Right renal pelvis (tissue), 4 donors: ENCODE results near the gene RPLP1. TPM values are rescaled to one million over a fixed set of nuclear protein-coding genes. Genes with fewer than 3 reads are reported as not detected.

Experiments used
- DNase-seq, 4 donors: peaks; one replicate each; pipeline ENCODE4 v3.0.0-alpha.2; 2013; ENCODE audit warnings: low read depth in 4 of 4, low spot score in 3 of 4, missing footprints in 1 of 4
- polyA plus RNA-seq, 4 donors: library from polyadenylated mRNA; unstranded; fragments of 120-200 nt; gene quantifications; one replicate each; pipeline ENCODE4 v1.2.1, GENCODE V29; 2013; ENCODE audit not compliant: insufficient read length in 4 of 4

The RPLP1 gene
- polyA plus RNA-seq = 1,000 to 10,000 TPM; 1,237 to 1,951 (median 1,347) TPM

- peak; percentile 94 to 97 (median 95) for DNase-seq
Measured at GRCh38 chr15:69452692-69453521, at the start of gene RPLP1. Gene RPLP1 (plus strand): TSS chr15:69452818. CDS start chr15:69452949, 131 bp downstream.

- no peak for DNase-seq
Measured at GRCh38 chr15:69403594-69403993, 49.0 kb upstream of the RPLP1 start.

GRCh38 chr15:69405110-69405509 is 47.5 kb upstream of the RPLP1 start:
- no peak for DNase-seq

GRCh38 chr15:69407719-69408400 is 44.8 kb upstream of the RPLP1 start:
- no peak for DNase-seq

GRCh38 chr15:69408841-69409240 is 43.8 kb upstream of the RPLP1 start:
- DNase-seq = no peak

GRCh38 chr15:69410248-69410874 is 42.3 kb upstream of the RPLP1 start:
- no peak for DNase-seq

GRCh38 chr15:69412274-69412673 is 40.3 kb upstream of the RPLP1 start:
- DNase-seq = no peak

GRCh38 chr15:69412701-69413100 is 39.9 kb upstream of the RPLP1 start:
- DNase-seq = no peak

GRCh38 chr15:69413822-69414700 is 38.6 kb upstream of the RPLP1 start, which contains the start of gene KIF23:
Gene KIF23 (plus strand): TSS chr15:69414349. CDS start chr15:69414466, 117 bp downstream.
- peak; percentile 84 to 89 (median 86) for DNase-seq

- DNase-seq = peak in 2 of 4 donors; percentile 33 to 44
Measured at GRCh38 chr15:69414701-69415167, 37.9 kb upstream of the RPLP1 start.

- no peak for DNase-seq
Measured at GRCh38 chr15:69415381-69415780, 37.2 kb upstream of the RPLP1 start.

GRCh38 chr15:69417581-69417980 is 35.0 kb upstream of the RPLP1 start:
- no peak for DNase-seq

- no peak for DNase-seq
Measured at GRCh38 chr15:69421498-69421897, 31.1 kb upstream of the RPLP1 start.

- DNase-seq = no peak
Measured at GRCh38 chr15:69422336-69422895, 30.2 kb upstream of the RPLP1 start.

- DNase-seq = no peak
Measured at GRCh38 chr15:69424001-69424400, 28.6 kb upstream of the RPLP1 start.

- no peak for DNase-seq
Measured at GRCh38 chr15:69424748-69425413, 27.7 kb upstream of the RPLP1 start.

GRCh38 chr15:69433831-69434230 is 18.8 kb upstream of the RPLP1 start:
- DNase-seq = no peak

GRCh38 chr15:69434238-69434637 is 18.4 kb upstream of the RPLP1 start:
- no peak for DNase-seq

- DNase-seq = no peak
Measured at GRCh38 chr15:69434679-69435078, 17.9 kb upstream of the RPLP1 start.
